ENCODE results near the gene PRR22.

The PRR22 gene

DNA sequence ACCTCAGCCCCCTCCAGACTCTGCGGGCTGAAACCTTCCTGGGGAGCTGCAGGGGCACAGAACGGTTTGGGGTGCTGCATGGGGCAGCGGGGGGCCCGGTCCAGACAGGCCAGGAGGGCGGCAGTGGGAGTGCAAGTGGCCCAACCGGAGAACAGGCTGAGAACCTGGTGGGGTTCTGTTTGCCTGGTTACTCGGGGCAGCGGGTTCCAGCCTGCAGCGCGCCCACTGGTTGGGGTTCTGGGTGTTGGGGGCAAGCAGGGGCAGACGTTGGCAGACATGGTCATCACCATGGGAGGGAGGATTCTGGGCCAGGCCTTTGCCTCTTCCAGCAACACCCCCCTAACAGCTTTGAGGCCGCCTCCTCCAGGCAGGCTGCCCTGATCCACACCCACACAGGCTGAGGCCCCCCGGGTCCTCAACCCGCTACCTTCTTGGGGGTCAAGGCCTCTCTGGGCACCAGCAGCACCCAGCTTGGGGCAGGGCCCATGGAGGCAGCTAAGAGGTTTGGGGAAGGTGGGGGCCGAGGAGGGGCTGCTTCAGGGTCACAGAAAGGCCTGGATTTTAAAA lies at the start of gene PRR22:
PRR22 (minus strand) TSS at position 166 of the 567 bp plus-strand sequence; CDS start at position 80, 86 bp downstream.
- no peaks in the 10 kb centered on the region for H3K79me2 ChIP-seq
- no peak within 1 kb of the TSS for H3K27ac ChIP-seq
- no peak within 1 kb of the TSS for H2AFZ ChIP-seq
- no peaks in the 10 kb centered on the region for H3K9me3 ChIP-seq (ENCODE audit: control insufficient read depth, low read length)
- no peaks in the 10 kb centered on the region for H3K27me3 ChIP-seq (ENCODE audit: control insufficient read depth, insufficient read depth, low read length)
- H3K36me3 ChIP-seq (ENCODE audit: control insufficient read depth, insufficient read depth, low read length), result no peaks in the 10 kb centered on the region
- H3K4me3 ChIP-seq (ENCODE audit: low read depth, low read length), result no peak within 1 kb of the TSS
- no peak within 1 kb of the TSS for H3K9ac ChIP-seq
- TF ChIP-seq, protein P1, sequence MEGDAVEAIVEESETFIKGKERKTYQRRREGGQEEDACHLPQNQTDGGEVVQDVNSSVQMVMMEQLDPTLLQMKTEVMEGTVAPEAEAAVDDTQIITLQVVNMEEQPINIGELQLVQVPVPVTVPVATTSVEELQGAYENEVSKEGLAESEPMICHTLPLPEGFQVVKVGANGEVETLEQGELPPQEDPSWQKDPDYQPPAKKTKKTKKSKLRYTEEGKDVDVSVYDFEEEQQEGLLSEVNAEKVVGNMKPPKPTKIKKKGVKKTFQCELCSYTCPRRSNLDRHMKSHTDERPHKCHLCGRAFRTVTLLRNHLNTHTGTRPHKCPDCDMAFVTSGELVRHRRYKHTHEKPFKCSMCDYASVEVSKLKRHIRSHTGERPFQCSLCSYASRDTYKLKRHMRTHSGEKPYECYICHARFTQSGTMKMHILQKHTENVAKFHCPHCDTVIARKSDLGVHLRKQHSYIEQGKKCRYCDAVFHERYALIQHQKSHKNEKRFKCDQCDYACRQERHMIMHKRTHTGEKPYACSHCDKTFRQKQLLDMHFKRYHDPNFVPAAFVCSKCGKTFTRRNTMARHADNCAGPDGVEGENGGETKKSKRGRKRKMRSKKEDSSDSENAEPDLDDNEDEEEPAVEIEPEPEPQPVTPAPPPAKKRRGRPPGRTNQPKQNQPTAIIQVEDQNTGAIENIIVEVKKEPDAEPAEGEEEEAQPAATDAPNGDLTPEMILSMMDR (IDR thresholded peaks at IDR 0.05), result no peak
- no peaks in the 10 kb centered on the region for H3K4me1 ChIP-seq
- no peak within 1 kb of the TSS for H3K4me2 ChIP-seq (ENCODE audit: low read length)

DNA sequence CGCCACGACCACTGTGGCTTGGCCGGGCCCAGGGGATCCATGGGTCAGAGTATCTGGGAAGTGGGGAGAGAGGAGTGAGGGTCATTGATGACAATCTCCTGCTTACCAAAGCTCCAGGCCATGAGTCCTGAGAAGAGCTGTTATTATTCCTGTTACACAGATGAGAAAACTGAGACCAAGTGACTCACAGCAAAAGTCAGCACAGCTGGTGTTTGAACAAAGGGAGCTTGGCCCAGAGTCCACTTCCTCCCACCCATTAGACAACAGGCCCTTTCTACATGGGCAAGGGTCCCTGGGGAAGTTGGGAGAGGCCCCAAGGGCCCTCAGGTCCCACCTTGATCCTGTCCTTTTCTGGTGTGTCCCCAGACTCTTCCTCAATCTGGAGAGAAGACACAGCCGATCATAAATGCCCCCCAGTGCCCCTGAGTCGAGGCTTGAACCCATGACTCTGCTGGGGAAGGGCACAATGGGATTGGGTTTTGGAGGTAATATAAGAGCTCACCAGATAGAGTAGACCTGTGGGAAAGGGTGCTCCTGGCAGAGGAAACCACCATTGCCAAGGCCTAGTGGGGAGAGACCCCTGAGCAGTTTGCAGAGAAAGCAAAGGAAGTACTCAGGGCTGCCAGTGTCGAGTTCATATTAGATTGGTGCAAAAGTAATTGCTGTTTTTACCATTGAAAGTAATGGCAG lies 48.1 kb upstream of the PRR22 start:
- Histone ChIP-seq H3K4me2 (ENCODE audit: low read length) (no peak overlapping the region), H3K9me3 (ENCODE audit: control insufficient read depth, low read length) (no peaks in the 10 kb centered on the region), H3K36me3 (ENCODE audit: control insufficient read depth, insufficient read depth, low read length) (no peaks in the 10 kb centered on the region), H3K27ac (no peak overlapping the region), H3K4me1 (peaks cover 3% of the 10 kb centered on the region), H3K9ac (no peak overlapping the region), H3K4me3 (ENCODE audit: low read depth, low read length) (no peak overlapping the region), H2AFZ (no peak overlapping the region), H3K27me3 (ENCODE audit: control insufficient read depth, insufficient read depth, low read length) (no peaks in the 10 kb centered on the region), H3K79me2 (no peaks in the 10 kb centered on the region)
- TF ChIP-seq, protein P1 (IDR thresholded peaks at IDR 0.05), result no peak

DNA sequence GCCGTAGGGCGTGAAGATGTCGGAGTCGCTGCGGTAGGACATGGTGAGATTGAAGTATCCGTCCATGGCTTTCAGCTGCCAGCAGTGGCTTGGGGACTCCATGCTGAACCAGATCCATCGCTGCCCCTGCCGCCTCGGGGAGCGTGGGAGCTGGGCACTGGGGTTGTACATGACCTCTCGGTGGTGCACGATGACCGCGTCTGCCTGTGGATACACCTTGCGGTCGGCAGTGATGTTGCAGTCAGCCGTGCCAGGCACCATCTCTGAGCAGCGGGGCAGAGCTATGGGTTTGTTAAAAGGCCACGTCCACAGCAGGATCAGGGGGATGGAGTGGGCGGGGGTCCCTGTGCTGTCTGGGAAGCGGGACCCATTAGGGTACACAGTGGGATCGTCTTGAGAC lies 47.5 kb upstream of the PRR22 start:
- no peak overlapping the region for H3K9ac ChIP-seq
- H3K4me3 ChIP-seq (ENCODE audit: low read depth, low read length), result no peak overlapping the region
- H2AFZ ChIP-seq, result no peak overlapping the region
- H3K27ac ChIP-seq, result no peak overlapping the region
- no peaks in the 10 kb centered on the region for H3K9me3 ChIP-seq (ENCODE audit: control insufficient read depth, low read length)
- TF ChIP-seq, protein P1 (IDR thresholded peaks at IDR 0.05), result no peak
- H3K27me3 ChIP-seq (ENCODE audit: control insufficient read depth, insufficient read depth, low read length), result no peaks in the 10 kb centered on the region
- H3K36me3 ChIP-seq (ENCODE audit: control insufficient read depth, insufficient read depth, low read length), result no peaks in the 10 kb centered on the region
- H3K4me2 ChIP-seq (ENCODE audit: low read length), result no peak overlapping the region
- H3K4me1 ChIP-seq, result peaks cover 3% of the 10 kb centered on the region
- H3K79me2 ChIP-seq, result no peaks in the 10 kb centered on the region

DNA sequence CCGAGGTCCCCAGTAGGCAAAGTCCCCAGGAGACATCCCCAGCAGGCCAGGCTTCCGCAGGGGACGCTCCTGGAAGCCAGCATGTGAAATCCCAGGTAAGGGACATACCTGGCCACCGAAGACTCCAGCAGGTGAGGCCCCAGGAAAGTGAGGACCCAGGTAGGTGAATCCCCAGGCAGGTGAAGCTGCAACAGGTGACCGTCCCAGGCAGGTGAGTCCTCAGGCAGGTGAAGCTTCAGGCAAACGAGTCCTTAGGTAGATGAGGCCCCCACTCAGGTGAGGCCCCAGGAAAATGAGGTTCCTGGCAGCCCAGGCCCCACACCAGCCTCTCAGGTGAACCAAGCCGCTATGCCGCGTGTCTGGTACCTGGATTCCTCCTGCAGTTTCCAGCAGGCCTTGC lies 46.6 kb upstream of the PRR22 start:
- Histone ChIP-seq H3K9me3 (ENCODE audit: control insufficient read depth, low read length) (no peaks in the 10 kb centered on the region), H3K9ac (no peak overlapping the region), H3K36me3 (ENCODE audit: control insufficient read depth, insufficient read depth, low read length) (no peaks in the 10 kb centered on the region), H3K27me3 (ENCODE audit: control insufficient read depth, insufficient read depth, low read length) (no peaks in the 10 kb centered on the region), H3K27ac (no peak overlapping the region), H3K4me2 (ENCODE audit: low read length) (no peak overlapping the region), H3K4me3 (ENCODE audit: low read depth, low read length) (no peak overlapping the region), H3K4me1 (peaks cover 3% of the 10 kb centered on the region), H2AFZ (no peak overlapping the region), H3K79me2 (no peaks in the 10 kb centered on the region)
- TF ChIP-seq, protein P1 (IDR thresholded peaks at IDR 0.05), result no peak

Data from parathyroid adenoma (tissue), 2 donors.